Urinary bladder (tissue), 4 donors: ENCODE measurements around the gene SLC38A1. TPM values are rescaled to one million over a fixed set of nuclear protein-coding genes. Genes with fewer than 3 reads are reported as not detected.
"Not testable (repeated sequence)": the region's sequence is repeated elsewhere in the genome, so short reads cannot be mapped to it uniquely, and the experiment has no call there.

Experiments
- DNase-seq: peaks from one replicate; pipeline ENCODE4 v3.0.0-alpha.2; 2015; ENCODE audit errors: extremely low spot score
- H3K27ac ChIP-seq: one replicate; pipeline ENCODE4 v1.5.1; 2013; ENCODE audit warnings: low read depth, mild to moderate bottlenecking, moderate library complexity
- H3K36me3 ChIP-seq: one replicate; pipeline ENCODE4 v1.6.1; 2013; ENCODE audit warnings: mild to moderate bottlenecking, moderate library complexity; ENCODE audit not compliant: insufficient read depth
- H3K4me1 ChIP-seq: one replicate; pipeline ENCODE4 v1.6.1; 2013; ENCODE audit warnings: mild to moderate bottlenecking, moderate library complexity; ENCODE audit not compliant: insufficient read depth
- H3K4me3 ChIP-seq: one replicate; pipeline ENCODE4 v1.5.1; 2013; ENCODE audit warnings: low read depth, low read length
- WGBS: extraction: QIAGEN DNeasy Blood & Tissue Kit; methylation state at CpG from one replicate; pipeline ENCODE4 v1.1.7; 2013; 5-methylcytosine and 5-hydroxymethylcytosine counted together
- polyA plus RNA-seq: library from polyadenylated mRNA; stranded (reverse); fragments of 200-250 nt; gene quantifications from one replicate; pipeline ENCODE4 v1.2.3, GENCODE V29; 2013
- total RNA-seq: library from RNA; depleted of rRNA; stranded (reverse); fragments of >200 nt; gene quantifications from one replicate; pipeline ENCODE4 v1.2.3, GENCODE V29; 2014
- donor health status: healthy with polysubstance abuse.
- donor health status: healthy.

Gene SLC38A1
- total and polyA plus RNA-seq, 2 donors = 15.1 to 81.7 TPM

DNA sequence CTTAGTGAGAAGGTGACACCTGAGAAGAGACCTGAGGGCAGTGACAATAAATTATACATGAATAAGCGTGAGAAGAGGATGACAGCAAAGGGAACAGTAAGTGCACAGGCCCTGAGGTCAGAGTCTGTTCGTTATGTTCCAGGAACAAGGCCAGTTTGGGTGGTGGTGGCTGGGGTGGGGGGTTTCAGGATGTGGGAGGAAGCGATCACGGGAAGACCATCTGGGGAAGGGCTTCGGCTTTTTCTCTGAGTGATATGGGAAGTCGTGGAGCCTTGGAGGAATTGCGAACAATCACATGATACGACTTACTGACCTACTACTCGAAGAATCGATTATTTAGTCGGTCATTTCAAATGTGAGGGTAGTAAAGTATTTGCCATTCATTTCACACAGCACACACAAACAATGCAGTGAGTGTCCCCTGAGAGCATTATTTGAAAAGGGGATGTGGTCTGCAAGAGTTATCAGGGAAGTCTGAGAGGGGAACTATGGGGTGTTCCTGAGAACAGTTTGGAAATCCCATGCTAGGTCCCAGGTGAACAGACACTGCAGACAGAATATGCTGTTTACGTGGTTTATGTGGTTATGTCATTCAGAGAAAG, 94.7 kb downstream of the SLC38A1 start:
- H3K4me1 ChIP-seq = no peaks in the 10 kb centered on the region
- H3K27ac ChIP-seq = no peak overlapping the region
- 82% methylated on average over 12 of the region's 12 CpGs for WGBS
- no peaks in the 10 kb centered on the region for H3K36me3 ChIP-seq
- no peak for DNase-seq
- no peak overlapping the region for H3K4me3 ChIP-seq

DNA sequence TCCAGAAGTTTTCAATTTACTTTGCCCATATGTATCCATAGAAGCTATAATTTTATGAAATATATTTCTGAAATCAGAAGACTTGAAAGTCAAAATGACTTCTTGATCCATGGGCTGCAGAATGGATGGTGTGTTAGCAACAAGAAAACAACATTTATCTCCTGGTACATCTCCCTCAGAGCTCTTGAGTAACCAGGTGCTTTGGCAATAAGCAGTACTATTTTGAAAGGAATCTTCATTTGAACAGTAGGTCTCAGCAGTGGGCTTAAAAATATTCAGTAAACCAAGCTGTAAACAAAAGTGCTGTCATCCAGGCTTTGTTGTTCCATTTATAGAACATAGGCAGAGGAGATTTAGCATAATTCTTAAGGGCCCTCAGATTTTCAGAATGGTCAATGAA, 100.4 kb downstream of the SLC38A1 start:
- Histone ChIP-seq H3K27ac (no peak overlapping the region), H3K4me1 (no peaks in the 10 kb centered on the region), H3K36me3 (no peaks in the 10 kb centered on the region), H3K4me3 (no peak overlapping the region)
- DNase-seq = no peak

DNA sequence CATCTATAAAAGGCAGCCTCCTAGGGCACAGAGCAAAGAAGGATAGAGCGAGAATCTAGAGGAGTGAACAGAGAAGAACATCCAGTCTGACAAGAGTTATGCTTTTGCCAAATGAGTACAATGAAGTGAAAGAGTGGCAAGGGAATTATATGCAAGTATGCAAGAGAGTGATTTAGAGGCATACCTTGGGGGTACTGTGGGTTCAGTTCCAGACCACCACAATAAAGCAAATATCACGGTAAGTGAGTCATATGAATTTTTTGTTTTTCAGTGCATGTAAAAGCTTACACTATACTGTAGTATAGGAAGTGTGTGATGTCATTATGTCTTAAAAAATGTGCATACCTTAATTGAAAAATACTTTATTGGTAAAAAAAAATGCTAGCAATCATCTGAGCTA, 101.4 kb downstream of the SLC38A1 start:
- no peaks in the 10 kb centered on the region for H3K36me3 ChIP-seq
- no peaks in the 10 kb centered on the region for H3K4me1 ChIP-seq
- 98% methylated on average over 2 of the region's 2 CpGs for WGBS
- no peak for DNase-seq
- no peak overlapping the region for H3K27ac ChIP-seq
- H3K4me3 ChIP-seq = no peak overlapping the region

DNA sequence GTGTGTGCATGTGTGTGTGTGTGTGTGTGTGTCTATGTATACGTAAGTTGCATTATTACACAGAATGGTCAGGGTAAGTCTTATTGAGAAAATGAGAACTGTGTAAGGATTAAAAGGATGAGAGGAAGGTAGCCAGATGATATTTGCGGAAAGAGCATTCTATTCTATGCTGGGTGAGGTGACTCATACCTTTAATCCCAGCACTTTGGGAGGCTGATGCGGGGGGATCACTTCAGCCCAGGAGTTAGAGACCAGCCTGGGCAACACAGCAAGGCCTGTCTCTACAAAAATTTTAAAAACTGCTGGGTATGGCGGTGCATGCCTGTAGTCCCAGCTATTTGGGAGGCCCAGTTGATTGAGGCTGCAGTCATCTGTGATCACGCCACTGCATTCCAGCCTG, 103.7 kb downstream of the SLC38A1 start:
- Histone ChIP-seq H3K4me3 (no peak overlapping the region), H3K27ac (no peak overlapping the region), H3K36me3 (no peaks in the 10 kb centered on the region), H3K4me1 (no peaks in the 10 kb centered on the region)
- WGBS = 95% methylated on average over 5 of the region's 5 CpGs
- DNase-seq = no peak

DNA sequence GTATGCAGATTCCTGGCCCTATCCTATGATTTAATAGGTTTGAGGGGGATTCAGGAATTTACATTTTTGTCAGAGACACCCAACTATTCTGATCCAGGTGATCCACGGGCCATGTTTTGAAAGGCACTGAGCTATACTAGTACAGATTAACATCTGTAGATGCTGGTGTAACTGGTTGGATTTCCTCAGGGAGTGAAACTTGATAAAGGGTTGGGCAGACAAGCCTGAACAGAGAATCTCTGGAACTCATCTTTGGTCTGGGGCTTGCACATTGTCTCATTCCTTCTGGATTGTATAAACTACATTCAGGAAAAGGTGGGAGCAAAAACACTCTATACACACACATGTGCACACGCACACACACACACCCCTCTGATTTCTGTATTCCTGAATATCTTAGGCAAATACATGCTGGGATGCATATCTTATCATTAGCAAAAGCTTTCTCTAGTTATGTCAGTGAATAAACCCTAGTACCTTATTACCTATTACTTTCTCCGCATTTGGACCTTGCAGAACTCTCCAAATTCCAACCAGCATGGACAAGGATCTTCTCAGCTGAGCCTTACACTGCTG, 104.6 kb downstream of the SLC38A1 start:
- 67% methylated on average over 3 of the region's 3 CpGs for WGBS
- no peak for DNase-seq
- Histone ChIP-seq H3K4me1 (no peaks in the 10 kb centered on the region), H3K4me3 (no peak overlapping the region), H3K27ac (no peak overlapping the region), H3K36me3 (no peaks in the 10 kb centered on the region)

DNA sequence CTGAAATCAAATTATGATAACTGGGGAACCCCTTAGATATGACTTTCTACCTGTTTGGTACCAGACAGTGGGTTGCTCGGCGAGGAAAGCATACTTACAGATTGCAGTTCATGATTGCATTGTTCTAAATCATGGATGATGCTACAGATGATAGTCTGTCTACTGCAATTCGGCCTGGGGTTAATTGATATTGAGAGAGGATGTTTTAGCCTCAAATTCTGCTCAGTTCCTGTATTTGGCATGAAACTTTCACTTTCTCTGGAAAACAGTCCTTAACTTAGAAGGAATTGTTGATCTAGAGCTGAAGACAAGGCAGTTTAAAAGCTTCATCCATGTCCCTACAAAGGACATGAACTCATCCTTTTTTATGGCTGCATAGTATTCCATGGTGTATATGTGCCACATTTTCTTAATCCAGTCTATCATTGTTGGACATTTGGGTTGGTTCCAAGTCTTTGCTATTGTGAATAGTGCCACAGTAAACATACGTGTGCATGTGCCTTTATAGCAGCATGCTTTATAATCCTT, 106.2 kb downstream of the SLC38A1 start:
- not testable (repeated sequence) for DNase-seq, H3K27ac ChIP-seq, H3K36me3 ChIP-seq, H3K4me1 ChIP-seq, H3K4me3 ChIP-seq
- WGBS = 87% methylated on average over 4 of the region's 4 CpGs

DNA sequence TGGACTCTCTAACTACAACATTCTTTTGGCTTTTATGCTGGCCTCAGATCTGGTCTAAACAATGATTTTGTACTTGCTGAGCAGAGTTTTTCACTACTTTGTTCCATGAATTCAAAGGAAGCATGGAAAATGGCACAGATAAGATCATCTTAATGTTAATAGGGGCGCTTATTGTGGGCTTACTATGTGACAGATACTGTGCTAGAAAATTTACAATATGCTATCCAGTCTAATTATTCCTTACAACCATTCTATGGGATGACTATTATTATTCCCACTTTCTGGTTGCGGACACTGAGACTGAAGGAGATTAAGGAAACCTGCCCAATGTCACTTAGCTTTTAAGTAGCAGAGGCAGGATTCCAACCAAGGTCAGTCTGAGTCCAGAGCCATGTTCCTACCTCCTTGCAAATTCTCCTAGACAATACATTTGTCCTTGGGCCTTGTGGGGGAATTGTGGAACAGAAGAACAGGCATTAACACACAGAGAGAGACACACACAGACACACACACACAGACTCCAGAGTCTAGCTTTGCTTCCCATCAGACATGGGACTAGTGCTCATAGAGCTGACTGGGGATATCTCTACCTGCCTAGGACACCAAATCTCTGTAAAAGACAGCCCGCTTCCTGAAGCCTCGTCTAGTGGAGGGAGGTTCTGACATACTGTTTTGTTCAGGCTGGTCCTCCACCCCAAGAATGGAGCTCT, 107.7 kb downstream of the SLC38A1 start:
- Histone ChIP-seq H3K36me3 (no peaks in the 10 kb centered on the region), H3K4me3 (no peak overlapping the region), H3K4me1 (no peaks in the 10 kb centered on the region), H3K27ac (peak overlapping the region; percentile 28)
- DNase-seq = no peak
- 80% methylated on average over 4 of the region's 4 CpGs for WGBS

DNA sequence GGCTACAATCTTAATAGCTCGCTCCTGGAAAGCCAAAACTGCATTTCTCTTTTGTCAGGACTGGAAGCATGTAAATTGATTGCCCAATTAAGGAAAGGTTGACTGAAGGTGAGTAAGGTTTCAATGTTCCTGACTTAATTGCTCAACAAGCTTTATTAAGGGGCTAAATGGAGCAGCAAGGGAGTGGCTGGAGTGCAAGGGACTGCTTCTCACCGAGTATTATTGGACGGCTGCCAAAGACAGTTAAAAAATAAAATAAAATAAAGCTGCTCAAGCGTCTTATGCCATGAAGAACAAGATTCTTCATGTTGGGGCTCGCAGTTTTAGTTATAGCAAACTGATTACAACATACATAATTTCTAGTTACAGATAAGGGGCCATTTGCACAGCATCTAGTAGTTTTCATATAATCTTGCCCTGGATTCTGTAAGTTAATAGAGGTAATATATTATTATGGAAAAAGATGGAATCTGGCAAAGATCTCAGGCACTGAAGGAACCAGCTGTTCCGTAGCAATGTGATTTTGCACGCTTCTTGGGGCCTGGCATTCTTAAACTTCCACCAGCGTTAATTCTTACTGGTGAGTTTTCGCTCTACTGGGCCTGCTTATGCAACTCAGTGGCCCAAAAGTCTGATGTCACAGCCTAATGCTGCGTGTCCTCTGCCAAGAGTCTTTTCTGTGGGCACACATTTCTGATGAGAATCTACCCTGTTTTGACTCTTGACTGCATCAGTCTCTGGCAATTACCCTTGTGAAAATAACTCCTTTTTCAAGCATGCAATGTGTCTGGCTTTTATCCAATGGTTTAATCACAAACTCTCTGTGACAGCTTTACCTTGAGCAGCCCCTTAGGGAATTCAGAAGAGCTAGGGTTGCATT, 108.5 kb downstream of the SLC38A1 start:
- Histone ChIP-seq H3K36me3 (no peaks in the 10 kb centered on the region), H3K27ac (no peak overlapping the region), H3K4me1 (no peaks in the 10 kb centered on the region), H3K4me3 (no peak overlapping the region)
- peak; percentile 93 for DNase-seq
- 25% methylated on average over 10 of the region's 10 CpGs for WGBS

DNA sequence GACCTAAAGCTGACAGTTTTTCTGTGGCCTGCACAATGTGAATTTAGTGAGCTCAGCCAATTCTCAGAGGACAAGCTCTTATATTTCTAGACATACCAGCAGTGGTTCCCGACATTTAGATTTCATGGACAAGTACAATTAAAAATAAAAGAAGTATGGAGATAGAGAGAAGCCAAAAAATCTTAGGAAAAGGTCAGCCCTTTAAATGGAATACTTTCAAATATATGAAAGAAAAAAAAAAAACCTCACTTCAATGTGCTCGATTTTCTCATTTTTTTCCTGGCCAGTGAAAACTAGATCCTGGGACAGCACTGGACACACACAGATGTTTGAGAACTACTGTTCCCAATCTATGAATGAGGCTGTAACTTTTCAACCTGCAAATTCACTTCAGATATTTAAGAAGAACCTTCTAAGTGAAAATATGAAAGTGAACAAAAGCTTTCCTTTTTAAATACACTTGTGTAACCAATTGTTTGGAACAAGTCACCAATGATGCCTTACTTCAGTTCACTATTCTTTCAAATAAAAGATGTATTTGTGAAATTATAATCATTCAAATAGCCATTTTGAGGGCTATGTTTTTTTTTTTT, 109.4 kb downstream of the SLC38A1 start:
- Histone ChIP-seq H3K27ac (peak overlapping the region; percentile 23), H3K4me3 (no peak overlapping the region), H3K4me1 (no peaks in the 10 kb centered on the region), H3K36me3 (no peaks in the 10 kb centered on the region)
- no peak for DNase-seq
- 75% methylated on average over 2 of the region's 2 CpGs for WGBS

DNA sequence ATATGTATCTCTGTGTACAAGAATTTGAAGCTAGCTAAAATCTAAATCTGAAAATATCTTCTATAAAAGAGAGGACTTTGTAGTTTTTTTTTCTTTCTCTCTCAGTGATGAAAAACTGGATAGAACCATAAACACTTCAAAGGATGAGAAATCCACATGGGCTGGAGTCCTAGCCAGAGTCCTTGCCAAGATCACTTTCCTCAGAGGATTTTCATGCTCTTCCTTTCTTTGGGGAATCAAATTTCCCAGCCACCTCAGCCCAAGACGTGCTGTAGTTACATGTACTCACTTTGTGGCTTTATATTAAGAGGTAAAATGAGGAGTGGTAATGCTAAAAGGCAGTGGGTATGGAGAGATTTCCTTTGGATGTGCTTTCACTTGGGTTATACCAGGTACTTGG, 110.3 kb downstream of the SLC38A1 start:
- no peaks in the 10 kb centered on the region for H3K4me1 ChIP-seq
- WGBS = 30% methylated on average over 1 of the region's 1 CpG
- H3K4me3 ChIP-seq = no peak overlapping the region
- DNase-seq = no peak
- H3K36me3 ChIP-seq = no peaks in the 10 kb centered on the region
- H3K27ac ChIP-seq = no peak overlapping the region

DNA sequence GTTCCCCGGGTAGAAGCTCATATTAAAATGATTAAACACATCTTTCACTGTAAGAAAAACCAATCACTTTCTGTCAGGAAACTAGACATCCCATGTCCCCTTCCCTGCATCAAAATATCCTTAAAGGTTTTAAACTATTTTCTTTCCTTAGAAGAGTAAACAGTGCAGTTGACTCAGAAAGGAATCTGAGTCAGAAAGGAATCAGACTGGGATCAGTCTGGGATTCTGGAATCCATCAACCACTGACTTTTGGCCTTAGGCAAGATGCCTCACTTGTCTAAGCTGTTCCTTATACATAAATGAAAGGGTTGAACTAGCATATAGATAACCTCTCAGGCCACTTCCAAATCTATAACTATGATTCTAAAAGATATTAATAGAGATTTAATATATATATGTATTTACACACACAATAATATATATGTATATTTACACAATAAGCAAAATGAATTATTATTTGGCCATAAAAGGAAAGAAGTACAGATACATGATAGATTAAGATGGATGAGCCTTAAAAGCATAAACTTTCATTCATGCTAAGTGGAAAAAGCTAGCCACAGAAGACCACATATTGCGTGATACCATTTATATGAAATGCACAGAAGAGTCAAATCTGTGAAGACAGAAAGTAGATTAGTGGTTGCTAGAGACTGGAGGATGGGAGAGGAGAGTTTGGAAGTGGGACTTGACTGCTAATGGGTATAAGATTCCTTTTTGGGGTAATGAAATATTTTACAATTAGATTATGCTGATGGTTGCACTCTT, 114.4 kb downstream of the SLC38A1 start:
- 53% methylated on average over 2 of the region's 2 CpGs for WGBS

DNA sequence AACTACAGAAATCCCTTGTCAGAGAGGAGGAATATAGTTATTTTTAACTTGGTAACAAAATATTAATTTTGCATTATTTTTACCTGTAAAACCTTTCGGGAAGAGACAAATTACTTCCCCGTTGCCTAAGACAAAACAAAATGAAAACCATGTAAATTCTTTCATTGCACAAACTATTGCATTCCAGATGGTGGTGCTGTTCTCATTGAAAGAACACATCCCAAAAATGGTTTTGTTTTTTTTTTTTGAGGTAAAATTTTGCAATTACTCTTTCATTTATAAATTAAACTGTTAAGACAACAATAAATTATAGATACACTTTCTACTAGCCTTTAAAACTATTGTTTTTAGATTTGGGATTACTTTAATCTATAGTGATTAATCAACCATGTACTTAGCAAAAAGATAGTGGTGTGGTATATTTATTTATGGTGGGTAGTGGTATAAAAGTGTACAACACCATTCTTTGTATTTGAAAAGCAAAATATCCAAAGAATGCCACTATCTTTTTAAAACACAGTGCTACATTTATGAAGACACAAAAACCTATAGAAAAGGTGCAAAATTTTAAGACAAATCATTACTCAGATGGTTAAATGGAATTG, 115.5 kb downstream of the SLC38A1 start:
- WGBS = 32% methylated on average over 2 of the region's 2 CpGs
- H3K27ac ChIP-seq = no peak overlapping the region
- no peak overlapping the region for H3K4me3 ChIP-seq
- no peaks in the 10 kb centered on the region for H3K36me3 ChIP-seq
- no peak for DNase-seq
- no peaks in the 10 kb centered on the region for H3K4me1 ChIP-seq

More for the DNA sequence above, 114.4 kb downstream of the SLC38A1 start:
- H3K36me3 ChIP-seq = no peaks in the 10 kb centered on the region
- DNase-seq = no peak
- H3K27ac ChIP-seq = no peak overlapping the region
- H3K4me3 ChIP-seq = no peak overlapping the region
- no peaks in the 10 kb centered on the region for H3K4me1 ChIP-seq
